ENCODE measurements around the gene AQR. TPM values are rescaled to one million over a fixed set of nuclear protein-coding genes. Genes with fewer than 3 reads are reported as not detected.

AQR gene
- total RNA-seq, 1 experiment from 2014 or later, result 26.1 TPM

GRCh38 chr15:35003928-35004327 is 34.4 kb upstream of the AQR start:
- ATAC-seq (no peak), DNase-seq (no peak)
- Histone ChIP-seq H3K27ac (ENCODE audit: low read length) (no peak overlapping the region), H3K79me2 (ENCODE audit: low read length) (no peaks in the 10 kb centered on the region), H3F3A (ENCODE audit: low read length, unreplicated experiment) (no peaks in the 10 kb centered on the region), H2AFZ (ENCODE audit: low read length) (no peak overlapping the region), H3K9me2 (replicated peaks; ENCODE audit: low read length) (no peaks in the 10 kb centered on the region), H3K4me1 (ENCODE audit: insufficient read depth, low read length) (peaks cover 4% of the 10 kb centered on the region; the same call in 1 of the 2 replicates), H3K9ac (ENCODE audit: low read length) (no peak overlapping the region), H3K27me3 (ENCODE audit: low read length) (no peaks in the 10 kb centered on the region), H3K4me2 (ENCODE audit: low read length) (no peak overlapping the region), H4K20me1 (ENCODE audit: low read length) (no peaks in the 10 kb centered on the region), H3K9me3 (ENCODE audit: low read length) (no peaks in the 10 kb centered on the region), H3K36me3 (ENCODE audit: low read depth, low read length) (no peaks in the 10 kb centered on the region), H3K4me3 (ENCODE audit: low read length) (no peak overlapping the region)
- no peak for TF ChIP-seq CTCF (conservative IDR thresholded peaks at IDR 0.05; ENCODE audit: low read depth, low read length)
- TF ChIP-seq EZH2 (IDR thresholded peaks at IDR 0.05; ENCODE audit: low read length, unreplicated experiment), result no peak
- no peak for TF ChIP-seq EZH2phosphoT487 (IDR thresholded peaks at IDR 0.05; ENCODE audit: borderline replicate concordance, low read length)
- CTCF ChIA-PET, result no interaction called here
- POLR2A ChIA-PET (ENCODE audit: unreplicated experiment), result no interaction called here
- intact Hi-C loops (cut with micrococcal nuclease), result no loop called here
- BruUV-seq (replicated peaks), result no TSS peak

GRCh38 chr15:35000511-35000910 is 31.0 kb upstream of the AQR start:
- DNase-seq (peak; percentile 90), ATAC-seq (peak; percentile 95)
- no peak for TF ChIP-seq CTCF (conservative IDR thresholded peaks at IDR 0.05; ENCODE audit: low read depth, low read length)
- no peak for TF ChIP-seq EZH2phosphoT487 (IDR thresholded peaks at IDR 0.05; ENCODE audit: borderline replicate concordance, low read length)
- TF ChIP-seq EZH2 (IDR thresholded peaks at IDR 0.05; ENCODE audit: low read length, unreplicated experiment), result no peak
- Histone ChIP-seq H3K27me3 (ENCODE audit: low read length) (no peaks in the 10 kb centered on the region), H4K20me1 (ENCODE audit: low read length) (no peaks in the 10 kb centered on the region), H3K27ac (ENCODE audit: low read length) (peak overlapping the region; percentile 29), H3K9me3 (ENCODE audit: low read length) (no peaks in the 10 kb centered on the region), H3K9me2 (replicated peaks; ENCODE audit: low read length) (no peaks in the 10 kb centered on the region), H3K79me2 (ENCODE audit: low read length) (no peaks in the 10 kb centered on the region), H3K36me3 (ENCODE audit: low read depth, low read length) (no peaks in the 10 kb centered on the region), H3K9ac (ENCODE audit: low read length) (no peak overlapping the region), H3F3A (ENCODE audit: low read length, unreplicated experiment) (no peaks in the 10 kb centered on the region), H2AFZ (ENCODE audit: low read length) (no peak overlapping the region; the same call in 1 of the 2 replicates), H3K4me1 (ENCODE audit: insufficient read depth, low read length) (peaks cover 4% of the 10 kb centered on the region; the same call in 1 of the 2 replicates), H3K4me3 (ENCODE audit: low read length) (no peak overlapping the region), H3K4me2 (ENCODE audit: low read length) (no peak overlapping the region)
- POLR2A ChIA-PET (ENCODE audit: unreplicated experiment), result no interaction called here
- intact Hi-C loops (cut with micrococcal nuclease), result no loop called here
- CTCF ChIA-PET, result interaction anchor here (0.6 to 0.9 kb wide), 2 partner anchors 31 to 1897 kb away, joined by 3 to 5 read pairs; partner anchors contain the start of gene AQR
- no TSS peak for BruUV-seq (replicated peaks)

- no peaks in the 10 kb centered on the region for H3K79me2 ChIP-seq (ENCODE audit: low read length)
- H3K4me2 ChIP-seq (ENCODE audit: low read length), result no peak overlapping the region
- ATAC-seq (peak; percentile 13; the same call in 1 of the 2 replicates), DNase-seq (no peak)
- H3K9ac ChIP-seq (ENCODE audit: low read length), result no peak overlapping the region
- H3F3A ChIP-seq (ENCODE audit: low read length, unreplicated experiment), result no peaks in the 10 kb centered on the region
- TF ChIP-seq EZH2 (IDR thresholded peaks at IDR 0.05; ENCODE audit: low read length, unreplicated experiment) (no peak), CTCF (conservative IDR thresholded peaks at IDR 0.05; ENCODE audit: low read depth, low read length) (no peak), EZH2phosphoT487 (IDR thresholded peaks at IDR 0.05; ENCODE audit: borderline replicate concordance, low read length) (no peak)
- H3K27me3 ChIP-seq (ENCODE audit: low read length), result no peaks in the 10 kb centered on the region
- H4K20me1 ChIP-seq (ENCODE audit: low read length), result no peaks in the 10 kb centered on the region
- intact Hi-C loops (cut with micrococcal nuclease), result no loop called here
- no peak overlapping the region for H3K4me3 ChIP-seq (ENCODE audit: low read length)
- peak overlapping the region; percentile 29; the same call in 1 of the 2 replicates for H3K27ac ChIP-seq (ENCODE audit: low read length)
- no peaks in the 10 kb centered on the region for H3K9me2 ChIP-seq (replicated peaks; ENCODE audit: low read length)
- ChIA-PET CTCF (interaction anchor here (0.6 to 0.9 kb wide), 2 partner anchors 30 to 1897 kb away, joined by 3 to 5 read pairs; partner anchors contain the start of gene AQR), POLR2A (ENCODE audit: unreplicated experiment) (no interaction called here)
- no peaks in the 10 kb centered on the region for H3K36me3 ChIP-seq (ENCODE audit: low read depth, low read length)
- BruUV-seq (replicated peaks), result no TSS peak
- H3K9me3 ChIP-seq (ENCODE audit: low read length), result no peaks in the 10 kb centered on the region
- H2AFZ ChIP-seq (ENCODE audit: low read length), result no peak overlapping the region; the same call in 1 of the 2 replicates
- H3K4me1 ChIP-seq (ENCODE audit: insufficient read depth, low read length), result peaks cover 4% of the 10 kb centered on the region; the same call in 1 of the 2 replicates
These were observed 30.4 kb upstream of the AQR start for GRCh38 chr15:34999906-35000305.

All from PC-3 (cell line).